ENCODE measurements around the gene CSPG4.

CSPG4 gene

DNA sequence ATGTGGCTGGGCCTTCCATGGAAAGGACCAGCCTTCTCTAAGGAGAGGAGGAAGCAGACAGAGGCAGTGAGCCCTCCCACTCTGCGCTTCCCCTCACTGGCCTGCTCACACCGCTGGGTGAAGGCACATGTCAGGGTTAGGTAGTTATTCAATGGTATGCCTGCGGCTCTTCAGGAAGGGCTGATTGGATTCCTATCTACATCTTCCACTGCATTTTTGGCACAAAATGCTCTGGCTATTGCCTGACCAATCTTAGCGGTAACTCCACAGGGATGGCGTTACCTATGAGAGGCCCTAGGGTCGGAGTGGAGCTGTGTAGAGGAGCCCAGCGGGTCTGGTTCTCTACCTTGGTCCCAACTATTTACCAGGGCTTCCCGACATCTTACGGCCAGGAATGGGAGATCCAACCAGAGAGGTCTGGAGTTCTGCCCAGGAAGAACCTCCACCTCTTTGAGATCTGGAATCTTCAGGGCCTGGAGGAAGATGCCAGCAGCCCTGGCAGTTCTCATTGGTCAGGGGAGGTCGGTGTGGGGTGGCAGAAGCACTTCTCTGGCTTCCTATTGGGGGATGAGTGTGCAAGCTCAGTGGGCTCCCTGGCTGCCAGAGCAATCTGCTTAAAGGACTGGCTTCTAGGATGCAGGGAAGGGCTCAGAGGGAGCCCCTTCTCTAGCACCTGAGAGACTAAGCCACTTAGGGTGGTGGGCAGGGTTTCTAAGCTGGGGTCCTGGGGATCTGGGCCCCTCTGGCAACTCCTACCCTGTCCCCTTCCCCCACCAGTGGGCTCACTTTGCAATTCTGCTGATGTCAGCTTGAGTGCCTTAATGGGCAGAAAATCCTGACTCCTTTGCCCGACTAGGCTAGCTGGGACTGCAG is 40.7 kb downstream of the CSPG4 start:
- Histone ChIP-seq H3K23ac (ENCODE audit: low read depth, low read length, poor library complexity) (peak overlapping the region; percentile 65), H3K27me3 (ENCODE audit: control insufficient read depth in 3 of 3, insufficient read depth in 3 of 3, low read depth in 1 of 3, low read length in 3 of 3) (no peaks in the 10 kb centered on the region), H2BK15ac (ENCODE audit: low read length) (no peak overlapping the region), H3K36me3 (replicated peaks in 1 of 2; ENCODE audit: control insufficient read depth in 2 of 2, insufficient read depth in 2 of 2, low read length in 2 of 2) (no peaks in the 10 kb centered on the region), H3K9ac (ENCODE audit: low read depth, low read length, poor library complexity) (no peak overlapping the region), H3K14ac (ENCODE audit: low read length) (no peak overlapping the region), H2AK5ac (ENCODE audit: low read depth, low read length) (no peak overlapping the region), H3K4me2 (ENCODE audit: insufficient read depth, low read length, poor library complexity, severe bottlenecking) (no peak overlapping the region), H4K91ac (ENCODE audit: low read depth, low read length, poor library complexity) (no peak overlapping the region), H3K79me1 (ENCODE audit: low read depth, low read length) (peaks cover 1% of the 10 kb centered on the region), H4K8ac (ENCODE audit: low read depth, low read length) (no peak overlapping the region), H2AFZ (ENCODE audit: low read length) (no peak overlapping the region), H3K4me1 (ENCODE audit: control insufficient read depth in 2 of 2, insufficient read depth in 1 of 2, low read depth in 1 of 2, low read length in 2 of 2) (peaks cover 4 to 17% of the 10 kb centered on the region in 2 donors), H3K27ac (replicated peaks; ENCODE audit: low read length) (no peak overlapping the region), H3K9me3 (replicated peaks in 1 of 2; ENCODE audit: control insufficient read depth in 2 of 2, insufficient read depth in 1 of 2, low read depth in 1 of 2, low read length in 2 of 2) (no peaks in the 10 kb centered on the region), H3K18ac (ENCODE audit: low read length) (no peak overlapping the region), H3K4ac (ENCODE audit: low read length) (peak overlapping the region; percentile 72), H3K4me3 (ENCODE audit: low read length in 2 of 2) (no peak overlapping the region), H2BK120ac (ENCODE audit: low read depth, low read length) (no peak overlapping the region), H2BK12ac (ENCODE audit: low read length) (no peak overlapping the region), H2BK5ac (ENCODE audit: low read length) (peak overlapping the region; percentile 72)
- DNase-seq (ENCODE audit: low spot score) = no peak
- WGBS, 2 donors (ENCODE audit: extremely low coverage in 2 of 2, insufficient read length in 2 of 2, insufficient replicate concordance in 1 of 2) = no CpG with 5 or more reads among the region's 11 CpGs

- no peak overlapping the region for H3K4me3 ChIP-seq (ENCODE audit: low read length in 2 of 2)
- no peak overlapping the region for H2AFZ ChIP-seq (ENCODE audit: low read length)
- H3K4me2 ChIP-seq (ENCODE audit: insufficient read depth, low read length, poor library complexity, severe bottlenecking) = no peak overlapping the region
- no peak overlapping the region for H2BK12ac ChIP-seq (ENCODE audit: low read length)
- no peak overlapping the region for H3K27ac ChIP-seq (replicated peaks; ENCODE audit: low read length)
- no peak overlapping the region for H3K23ac ChIP-seq (ENCODE audit: low read depth, low read length, poor library complexity)
- H4K8ac ChIP-seq (ENCODE audit: low read depth, low read length) = no peak overlapping the region
- H4K91ac ChIP-seq (ENCODE audit: low read depth, low read length, poor library complexity) = no peak overlapping the region
- no peaks in the 10 kb centered on the region for H3K27me3 ChIP-seq (ENCODE audit: control insufficient read depth in 3 of 3, insufficient read depth in 3 of 3, low read depth in 1 of 3, low read length in 3 of 3)
- H3K9me3 ChIP-seq (replicated peaks in 1 of 2; ENCODE audit: control insufficient read depth in 2 of 2, insufficient read depth in 1 of 2, low read depth in 1 of 2, low read length in 2 of 2) = peaks cover 0 to 2% of the 10 kb centered on the region in 2 donors
- no peak overlapping the region for H2BK15ac ChIP-seq (ENCODE audit: low read length)
- WGBS, 2 donors (ENCODE audit: extremely low coverage in 2 of 2, insufficient read length in 2 of 2, insufficient replicate concordance in 1 of 2) = no CpG with 5 or more reads among the region's 6 CpGs
- H3K79me1 ChIP-seq (ENCODE audit: low read depth, low read length) = peaks cover 5% of the 10 kb centered on the region
- no peak overlapping the region for H3K4ac ChIP-seq (ENCODE audit: low read length)
- peaks cover 0 to 2% of the 10 kb centered on the region in 2 donors for H3K36me3 ChIP-seq (replicated peaks in 1 of 2; ENCODE audit: control insufficient read depth in 2 of 2, insufficient read depth in 2 of 2, low read length in 2 of 2)
- peaks cover 4 to 17% of the 10 kb centered on the region in 2 donors for H3K4me1 ChIP-seq (ENCODE audit: control insufficient read depth in 2 of 2, insufficient read depth in 1 of 2, low read depth in 1 of 2, low read length in 2 of 2)
- no peak overlapping the region for H3K18ac ChIP-seq (ENCODE audit: low read length)
- no peak overlapping the region for H2AK5ac ChIP-seq (ENCODE audit: low read depth, low read length)
- DNase-seq (ENCODE audit: low spot score) = no peak
- H2BK5ac ChIP-seq (ENCODE audit: low read length) = no peak overlapping the region
- no peak overlapping the region for H2BK120ac ChIP-seq (ENCODE audit: low read depth, low read length)
- no peak overlapping the region for H3K9ac ChIP-seq (ENCODE audit: low read depth, low read length, poor library complexity)
- H3K14ac ChIP-seq (ENCODE audit: low read length) = no peak overlapping the region
Measured at GRCh38 chr15:75669879-75670212, 42.8 kb downstream of the CSPG4 start.

- Histone ChIP-seq H3K79me1 (ENCODE audit: low read depth, low read length) (peaks cover 5% of the 10 kb centered on the region), H4K8ac (ENCODE audit: low read depth, low read length) (no peak overlapping the region), H3K36me3 (replicated peaks in 1 of 2; ENCODE audit: control insufficient read depth in 2 of 2, insufficient read depth in 2 of 2, low read length in 2 of 2) (peaks cover 0 to 2% of the 10 kb centered on the region in 2 donors), H2BK12ac (ENCODE audit: low read length) (no peak overlapping the region), H2AFZ (ENCODE audit: low read length) (no peak overlapping the region), H3K9me3 (replicated peaks in 1 of 2; ENCODE audit: control insufficient read depth in 2 of 2, insufficient read depth in 1 of 2, low read depth in 1 of 2, low read length in 2 of 2) (peaks cover 0 to 2% of the 10 kb centered on the region in 2 donors), H4K91ac (ENCODE audit: low read depth, low read length, poor library complexity) (no peak overlapping the region), H3K27me3 (ENCODE audit: control insufficient read depth in 3 of 3, insufficient read depth in 3 of 3, low read depth in 1 of 3, low read length in 3 of 3) (no peaks in the 10 kb centered on the region), H3K23ac (ENCODE audit: low read depth, low read length, poor library complexity) (no peak overlapping the region), H3K4ac (ENCODE audit: low read length) (no peak overlapping the region), H2AK5ac (ENCODE audit: low read depth, low read length) (no peak overlapping the region), H3K4me3 (ENCODE audit: low read length in 2 of 2) (no peak overlapping the region), H2BK120ac (ENCODE audit: low read depth, low read length) (no peak overlapping the region), H3K4me2 (ENCODE audit: insufficient read depth, low read length, poor library complexity, severe bottlenecking) (no peak overlapping the region), H3K18ac (ENCODE audit: low read length) (no peak overlapping the region), H3K27ac (replicated peaks; ENCODE audit: low read length) (no peak overlapping the region), H3K14ac (ENCODE audit: low read length) (no peak overlapping the region), H3K9ac (ENCODE audit: low read depth, low read length, poor library complexity) (no peak overlapping the region), H2BK15ac (ENCODE audit: low read length) (no peak overlapping the region), H2BK5ac (ENCODE audit: low read length) (no peak overlapping the region), H3K4me1 (ENCODE audit: control insufficient read depth in 2 of 2, insufficient read depth in 1 of 2, low read depth in 1 of 2, low read length in 2 of 2) (peaks cover 4 to 17% of the 10 kb centered on the region in 2 donors)
- DNase-seq (ENCODE audit: low spot score) = no peak
- no CpG with 5 or more reads among the region's 14 CpGs for WGBS, 2 donors (ENCODE audit: extremely low coverage in 2 of 2, insufficient read length in 2 of 2, insufficient replicate concordance in 1 of 2)
Measured at GRCh38 chr15:75669191-75669878, 43.3 kb downstream of the CSPG4 start.

DNA sequence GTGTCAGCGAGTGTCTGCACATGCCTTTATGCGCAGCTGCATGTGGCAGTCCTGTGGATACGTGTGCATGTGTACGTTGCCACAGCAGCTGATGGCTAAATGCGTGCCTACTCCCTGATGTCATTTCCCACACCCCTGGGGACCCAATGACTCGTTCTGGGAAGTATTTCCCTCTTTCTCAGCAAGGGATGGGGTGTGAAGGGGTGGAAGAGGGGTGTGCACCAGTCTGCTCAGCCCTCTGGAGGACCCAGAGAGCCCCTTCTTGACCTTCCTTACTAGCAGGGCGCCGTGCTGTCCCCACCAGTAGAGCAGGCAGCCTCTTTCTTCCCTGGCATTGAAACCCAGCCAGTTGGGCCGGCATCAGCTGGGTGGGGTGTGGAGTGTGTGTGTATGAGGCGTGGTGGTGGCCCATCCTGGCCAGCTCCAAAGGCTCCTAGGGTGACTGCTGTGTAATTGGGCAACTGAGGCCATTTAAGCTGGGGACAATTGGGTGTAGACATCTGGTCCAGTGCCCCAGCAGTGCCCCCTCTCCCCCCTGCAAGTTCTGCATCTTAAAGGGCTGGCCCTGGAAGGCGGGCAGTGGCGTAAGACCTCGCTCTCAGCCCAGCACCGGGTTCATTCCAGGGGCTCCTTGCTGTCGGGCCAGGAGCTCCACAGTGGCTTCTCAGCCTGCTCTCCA is 45.7 kb downstream of the CSPG4 start:
- H3K4me1 ChIP-seq (ENCODE audit: control insufficient read depth in 2 of 2, insufficient read depth in 1 of 2, low read depth in 1 of 2, low read length in 2 of 2) = peaks cover 0 to 6% of the 10 kb centered on the region in 2 donors
- H2BK12ac ChIP-seq (ENCODE audit: low read length) = no peak overlapping the region
- peak overlapping the region; percentile 58 for H3K18ac ChIP-seq (ENCODE audit: low read length)
- no CpG with 5 or more reads among the region's 15 CpGs for WGBS, 2 donors (ENCODE audit: extremely low coverage in 2 of 2, insufficient read length in 2 of 2, insufficient replicate concordance in 1 of 2)
- H3K4me3 ChIP-seq (ENCODE audit: low read length in 2 of 2) = peak overlapping the region in 1 of 2 donors; percentile 70
- H2BK5ac ChIP-seq (ENCODE audit: low read length) = peak overlapping the region; percentile 40
- H3K14ac ChIP-seq (ENCODE audit: low read length) = no peak overlapping the region
- H3K36me3 ChIP-seq (replicated peaks in 1 of 2; ENCODE audit: control insufficient read depth in 2 of 2, insufficient read depth in 2 of 2, low read length in 2 of 2) = peaks cover 0 to 3% of the 10 kb centered on the region in 2 donors
- H3K27ac ChIP-seq (replicated peaks; ENCODE audit: low read length) = no peak overlapping the region
- H3K4ac ChIP-seq (ENCODE audit: low read length) = no peak overlapping the region
- no peak overlapping the region for H3K4me2 ChIP-seq (ENCODE audit: insufficient read depth, low read length, poor library complexity, severe bottlenecking)
- H3K9ac ChIP-seq (ENCODE audit: low read depth, low read length, poor library complexity) = no peak overlapping the region
- no peak overlapping the region for H2AK5ac ChIP-seq (ENCODE audit: low read depth, low read length)
- H4K91ac ChIP-seq (ENCODE audit: low read depth, low read length, poor library complexity) = no peak overlapping the region
- peaks cover 0 to 2% of the 10 kb centered on the region in 2 donors for H3K9me3 ChIP-seq (replicated peaks in 1 of 2; ENCODE audit: control insufficient read depth in 2 of 2, insufficient read depth in 1 of 2, low read depth in 1 of 2, low read length in 2 of 2)
- no peak for DNase-seq (ENCODE audit: low spot score)
- no peaks in the 10 kb centered on the region for H3K27me3 ChIP-seq (ENCODE audit: control insufficient read depth in 3 of 3, insufficient read depth in 3 of 3, low read depth in 1 of 3, low read length in 3 of 3)
- peak overlapping the region; percentile 86 for H3K23ac ChIP-seq (ENCODE audit: low read depth, low read length, poor library complexity)
- no peak overlapping the region for H2AFZ ChIP-seq (ENCODE audit: low read length)
- H4K8ac ChIP-seq (ENCODE audit: low read depth, low read length) = peak overlapping the region; percentile 8
- no peak overlapping the region for H2BK15ac ChIP-seq (ENCODE audit: low read length)
- H3K79me1 ChIP-seq (ENCODE audit: low read depth, low read length) = peaks cover 8% of the 10 kb centered on the region
- H2BK120ac ChIP-seq (ENCODE audit: low read depth, low read length) = peak overlapping the region; percentile 33

All from neuronal stem cell (in vitro differentiated cells).